Measurements from ENCODE around the gene HIGD1B.
A peak's percentile ranks its signal among the peaks of the same experiment; 100 is the strongest.
"Not testable (repeated sequence)": the region's sequence is repeated elsewhere in the genome, so short reads cannot be mapped to it uniquely, and the experiment has no call there.

The HIGD1B gene

GRCh38 chr17:44847586-44847985 lies at the start of gene HIGD1B:
Gene HIGD1B (plus strand): TSS chr17:44847883. CDS start chr17:44848153, 270 bp downstream.
- DNase-seq (ENCODE audit: low read depth in 4 of 4, low spot score in 1 of 4), result no peak

- DNase-seq (ENCODE audit: low read depth in 4 of 4, low spot score in 1 of 4), result no peak
Observed at GRCh38 chr17:44798356-44798755, 49.3 kb upstream of the HIGD1B start.

GRCh38 chr17:44801880-44802279 lies 45.8 kb upstream of the HIGD1B start:
- DNase-seq (ENCODE audit: low read depth in 4 of 4, low spot score in 1 of 4), result no peak

DNA sequence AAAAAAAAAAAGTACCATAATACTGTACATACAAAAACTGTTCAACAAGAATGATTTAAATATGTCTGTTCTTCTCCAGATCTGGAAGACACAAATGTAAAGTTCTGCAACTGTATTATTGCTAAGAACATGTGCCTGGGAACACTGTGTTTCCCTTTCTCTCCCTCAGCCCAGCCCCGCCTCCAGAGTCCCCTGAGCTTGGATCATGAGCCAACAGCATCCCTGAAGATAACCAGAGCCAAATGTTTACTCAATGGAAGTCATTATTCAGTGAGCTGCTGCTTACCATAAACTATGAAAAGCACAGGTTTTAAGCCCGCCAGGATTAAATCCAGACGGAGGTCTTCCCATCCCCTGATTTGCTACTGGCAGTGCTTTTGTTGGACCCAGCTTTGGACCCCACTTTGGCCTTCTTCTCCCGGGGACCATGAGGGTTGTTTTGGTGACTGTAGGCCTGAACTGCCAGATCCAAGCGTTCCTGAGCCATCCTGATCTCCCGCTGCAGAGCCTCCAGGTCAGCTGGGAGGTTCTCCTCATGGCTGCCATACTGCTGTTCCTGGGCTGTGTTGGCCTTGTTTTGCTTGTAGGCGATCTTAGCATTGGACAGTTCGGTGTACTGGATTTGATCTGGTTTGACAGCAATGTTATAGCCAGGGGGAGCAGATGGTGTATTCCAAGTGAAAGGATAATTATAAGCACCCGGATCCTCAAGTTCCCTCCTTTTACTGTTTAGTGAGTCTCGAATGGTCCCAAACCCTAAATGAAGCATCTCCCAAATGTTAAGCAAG lies 43.2 kb upstream of the HIGD1B start:
- DNase-seq (ENCODE audit: low read depth in 4 of 4, low spot score in 1 of 4), result no peak

- DNase-seq (ENCODE audit: low read depth in 4 of 4, low spot score in 1 of 4), result no peak
Observed at GRCh38 chr17:44807093-44807816, 40.4 kb upstream of the HIGD1B start.

DNA sequence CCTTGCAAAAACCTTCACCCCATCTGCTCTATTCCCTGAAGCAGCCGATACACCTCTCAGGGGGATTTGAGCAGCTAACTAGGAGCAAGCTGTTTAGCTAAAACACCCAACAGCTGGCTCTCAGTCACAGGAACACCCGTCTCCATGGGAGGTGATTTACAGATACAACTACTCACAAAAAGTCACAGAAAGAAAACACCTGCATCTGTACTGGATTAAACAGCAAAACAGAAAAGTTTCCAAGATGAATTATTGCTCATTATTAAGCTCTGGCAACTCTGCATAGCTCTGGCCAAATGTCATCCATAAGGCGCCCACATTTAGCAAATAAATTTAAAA lies 39.9 kb upstream of the HIGD1B start:
- DNase-seq (ENCODE audit: low read depth in 4 of 4, low spot score in 1 of 4), result no peak

GRCh38 chr17:44808156-44808555 lies 39.5 kb upstream of the HIGD1B start:
- no peak for DNase-seq (ENCODE audit: low read depth in 4 of 4, low spot score in 1 of 4)

DNA sequence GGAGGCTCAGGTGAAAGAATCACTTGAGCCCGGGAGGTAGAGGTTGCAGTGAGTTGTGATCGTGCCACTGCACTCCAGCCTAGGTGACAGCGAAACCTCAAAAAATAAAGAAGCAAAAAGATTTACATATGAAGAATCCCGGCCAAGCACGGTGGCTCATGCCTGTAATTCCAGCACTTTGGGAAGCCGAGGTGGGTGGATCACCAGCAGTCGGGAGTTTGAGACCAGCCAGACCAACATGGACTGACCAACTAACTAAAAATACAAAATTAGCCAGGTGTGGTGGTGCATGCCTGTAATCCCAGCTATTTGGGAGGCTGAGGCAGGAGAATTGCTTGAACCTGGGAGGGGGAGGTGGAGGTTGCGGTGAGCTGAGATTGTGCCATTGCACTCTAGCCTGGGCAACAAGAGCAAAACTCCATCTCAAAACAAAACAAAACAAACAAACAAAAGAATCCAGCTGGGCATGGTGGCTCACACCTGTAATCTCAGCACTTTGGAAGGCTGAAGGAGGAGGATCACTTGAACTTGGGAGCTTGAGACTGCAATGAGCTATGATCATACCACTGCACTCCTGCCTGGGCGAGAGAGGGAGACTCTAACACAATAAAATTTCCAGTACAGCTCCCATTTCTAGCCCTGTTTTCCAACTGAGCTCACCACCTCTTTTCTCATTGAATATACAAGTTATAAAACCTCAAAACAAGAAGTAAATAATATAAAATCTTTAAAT lies 38.9 kb upstream of the HIGD1B start:
- DNase-seq (ENCODE audit: low read depth in 4 of 4, low spot score in 1 of 4), result not testable (repeated sequence)

- no peak for DNase-seq (ENCODE audit: low read depth in 4 of 4, low spot score in 1 of 4)
Observed at GRCh38 chr17:44812263-44812662, 35.4 kb upstream of the HIGD1B start.

- DNase-seq (ENCODE audit: low read depth in 4 of 4, low spot score in 1 of 4), result not testable (repeated sequence)
Observed at GRCh38 chr17:44818508-44818907, 29.2 kb upstream of the HIGD1B start.

GRCh38 chr17:44820631-44821212 lies 27.0 kb upstream of the HIGD1B start:
- no peak for DNase-seq (ENCODE audit: low read depth in 4 of 4, low spot score in 1 of 4)

DNA sequence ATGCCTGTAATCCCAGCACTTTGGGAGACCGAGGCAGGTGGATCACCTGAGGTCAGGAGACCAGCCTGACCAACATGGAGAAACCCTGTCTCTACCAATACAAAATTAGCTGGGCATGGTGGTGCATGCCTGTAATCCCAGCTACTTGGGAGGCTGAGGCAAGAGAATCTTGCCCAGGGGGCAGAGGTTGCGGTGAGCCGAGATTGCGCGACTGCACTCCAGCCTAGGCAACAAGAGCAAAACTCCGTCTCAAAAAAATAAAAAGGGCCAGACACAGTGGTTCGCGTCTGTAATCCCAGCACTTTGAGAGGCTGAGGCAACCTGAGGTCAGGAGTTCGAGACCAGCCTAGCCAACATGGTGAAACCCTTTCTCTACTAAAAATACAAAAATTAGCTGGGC lies 22.4 kb upstream of the HIGD1B start:
- DNase-seq (ENCODE audit: low read depth in 4 of 4, low spot score in 1 of 4), result not testable (repeated sequence)

GRCh38 chr17:44826123-44826790 lies 21.4 kb upstream of the HIGD1B start:
- no peak for DNase-seq (ENCODE audit: low read depth in 4 of 4, low spot score in 1 of 4)

DNA sequence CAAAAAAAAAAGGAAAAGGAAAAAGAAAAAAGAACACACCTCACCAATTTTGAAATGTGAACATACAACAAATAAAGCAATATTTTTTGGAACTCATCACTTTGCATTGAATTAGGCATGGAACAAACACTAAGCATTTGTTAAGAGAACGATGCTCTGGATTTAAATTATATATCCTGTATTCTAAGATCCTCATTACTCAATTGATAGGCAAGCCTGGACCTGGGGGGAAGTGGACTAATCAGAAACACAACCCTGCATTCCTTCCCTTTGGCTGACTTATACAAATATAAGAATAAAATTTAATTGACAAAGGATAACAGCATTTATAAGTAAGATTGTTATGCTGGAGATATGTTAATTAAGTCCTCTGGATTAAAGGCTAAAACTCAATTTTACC lies 19.8 kb upstream of the HIGD1B start:
- no peak for DNase-seq (ENCODE audit: low read depth in 4 of 4, low spot score in 1 of 4)

- peak in 1 of 4 experiments; percentile 7 for DNase-seq (ENCODE audit: low read depth in 4 of 4, low spot score in 1 of 4)
Observed at GRCh38 chr17:44828919-44829522, 18.7 kb upstream of the HIGD1B start.

DNA sequence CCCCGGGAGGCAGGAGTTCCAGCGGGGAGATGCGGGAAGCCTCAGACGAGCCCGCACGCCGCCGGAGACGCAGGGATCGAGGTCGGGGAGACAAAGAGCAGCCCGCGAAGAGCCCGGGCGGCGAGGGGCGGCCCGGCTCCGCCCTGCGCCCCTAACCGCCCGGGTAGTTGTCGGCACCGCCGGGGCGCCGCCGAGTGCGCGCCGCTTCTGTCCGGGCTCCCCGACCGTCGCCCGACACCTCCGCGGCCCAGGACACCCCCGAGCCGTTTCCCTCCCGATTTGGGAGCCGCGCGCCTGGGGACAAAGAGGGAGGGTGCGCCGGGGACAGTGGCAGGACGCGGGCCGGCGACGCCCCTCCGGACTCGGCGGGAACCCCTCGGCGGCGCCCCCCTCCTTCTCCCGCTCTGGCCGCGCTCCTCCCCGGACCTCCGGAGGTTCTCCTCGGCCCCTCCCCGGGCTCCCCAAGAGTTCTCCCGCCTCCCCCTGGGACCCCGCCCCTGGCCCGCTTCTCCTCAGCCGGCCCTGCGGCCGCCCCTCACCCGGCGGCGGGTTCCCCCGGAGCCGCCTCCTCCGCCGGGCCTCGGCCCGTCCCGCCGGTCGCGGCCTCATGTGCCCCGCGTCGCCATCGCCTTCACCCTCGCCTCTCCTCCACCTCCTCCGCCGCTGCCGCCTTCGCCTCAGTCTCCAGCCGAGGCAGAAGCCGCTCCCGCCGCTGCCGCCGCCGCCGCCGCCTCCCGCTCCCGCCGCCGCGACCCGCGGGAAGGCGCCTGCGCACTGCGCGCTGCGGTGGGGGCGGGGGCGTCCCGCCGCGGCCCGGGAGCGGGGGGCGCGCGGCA lies 17.9 kb upstream of the HIGD1B start, which contains the start of gene GJC1:
Gene GJC1 (minus strand): TSS at position 765 of the 836 bp plus-strand sequence. CDS start 24,470 bp downstream, outside the sequence.
- peak in 1 of 4 experiments; percentile 17 for DNase-seq (ENCODE audit: low read depth in 4 of 4, low spot score in 1 of 4)

GRCh38 chr17:44830359-44831288 lies 17.1 kb upstream of the HIGD1B start:
- peak in 1 of 4 experiments; percentile 7 for DNase-seq (ENCODE audit: low read depth in 4 of 4, low spot score in 1 of 4)

DNA sequence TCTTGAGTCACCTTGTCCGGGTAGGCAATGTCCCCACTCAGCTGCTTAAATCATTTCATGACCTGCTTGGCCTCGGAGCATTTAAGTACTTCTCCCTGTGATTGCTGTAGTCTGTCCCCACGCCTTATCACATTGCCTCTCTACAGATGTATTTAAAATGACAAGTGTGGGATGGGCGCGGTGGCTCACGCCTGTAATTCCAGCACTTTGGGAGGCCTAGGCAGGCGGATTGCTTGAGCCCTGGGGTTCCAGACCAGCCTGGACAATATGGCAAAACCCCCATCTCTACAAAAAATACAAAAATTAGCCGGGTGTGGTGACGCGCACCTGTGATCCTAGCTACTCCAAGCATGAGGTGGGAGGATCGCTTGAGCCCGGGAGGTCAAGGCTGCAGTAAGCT lies 16.3 kb upstream of the HIGD1B start:
- DNase-seq (ENCODE audit: low read depth in 4 of 4, low spot score in 1 of 4), result no peak

Data from stimulated activated CD4-positive, alpha-beta T cell treated with anti-CD3 and anti-CD28 coated beads, Interleukin-1b, Interleukin-23, amount 100 ng/mL, for 24 hours (primary cell).